IMR-90 (cell line): ENCODE results near the gene AFAP1L1.

ENCODE experiments used
- BHLHE40 ChIP-seq: fragments of 150-350 bp; IDR thresholded peaks from 2 replicates; pipeline ENCODE4 v1.6.1; 2016; ENCODE audit warnings: mild to moderate bottlenecking, low read depth, low read length
- CEBPB ChIP-seq: IDR thresholded peaks from 2 replicates; pipeline ENCODE4 v1.6.1; 2012; ENCODE audit warnings: low read depth, low read length, improper control_type of control experiment
- CHD1 ChIP-seq: IDR thresholded peaks from 2 replicates; pipeline ENCODE4 v1.6.1; 2012; ENCODE audit warnings: low read depth, low read length, improper control_type of control experiment
- FOS ChIP-seq: fragments of 150-350 bp; IDR thresholded peaks from 2 replicates; pipeline ENCODE4 v1.6.1; 2016; ENCODE audit warnings: low read depth, low read length
- MAZ ChIP-seq: IDR thresholded peaks from 2 replicates; pipeline ENCODE4 v1.6.1; 2012; ENCODE audit warnings: low read depth, mild to moderate bottlenecking, low read length, improper control_type of control experiment, moderate library complexity, borderline replicate concordance
- MXI1 ChIP-seq: IDR thresholded peaks from 2 replicates; pipeline ENCODE4 v1.6.1; 2012; ENCODE audit warnings: low read depth, mild to moderate bottlenecking, low read length, moderate library complexity, borderline replicate concordance
- POLR2A ChIP-seq: IDR thresholded peaks from 2 replicates; pipeline ENCODE4 v1.6.1; 2012; ENCODE audit warnings: mild to moderate bottlenecking, low read depth, low read length
- RAD21 ChIP-seq: IDR thresholded peaks from 2 replicates; pipeline ENCODE4 v1.6.1; 2012; ENCODE audit warnings: low read length, improper control_type of control experiment
- RFX5 ChIP-seq: IDR thresholded peaks from 2 replicates; pipeline ENCODE4 v1.8.0; 2012; ENCODE audit warnings: low read depth, mild to moderate bottlenecking, low read length, moderate library complexity
- SMC3 ChIP-seq: fragments of 150-350 bp; IDR thresholded peaks from 2 replicates; pipeline ENCODE4 v1.6.1; 2016; ENCODE audit warnings: low read depth, mild to moderate bottlenecking, antibody characterized with exemption, low read length, moderate library complexity
- TF ChIP-seq, protein P1 (sequence below): conservative IDR thresholded peaks from 2 replicates; pipeline ENCODE4 v1.5.1; 2012; ENCODE audit warnings: mild to moderate bottlenecking, low read depth, low read length, improper control_type of control experiment
- TF ChIP-seq, protein P2 (sequence below): fragments of 150-350 bp; IDR thresholded peaks from 2 replicates; pipeline ENCODE4 v1.6.1; 2017; ENCODE audit warnings: mild to moderate bottlenecking, antibody characterized with exemption, low read length, low read depth

DNA sequence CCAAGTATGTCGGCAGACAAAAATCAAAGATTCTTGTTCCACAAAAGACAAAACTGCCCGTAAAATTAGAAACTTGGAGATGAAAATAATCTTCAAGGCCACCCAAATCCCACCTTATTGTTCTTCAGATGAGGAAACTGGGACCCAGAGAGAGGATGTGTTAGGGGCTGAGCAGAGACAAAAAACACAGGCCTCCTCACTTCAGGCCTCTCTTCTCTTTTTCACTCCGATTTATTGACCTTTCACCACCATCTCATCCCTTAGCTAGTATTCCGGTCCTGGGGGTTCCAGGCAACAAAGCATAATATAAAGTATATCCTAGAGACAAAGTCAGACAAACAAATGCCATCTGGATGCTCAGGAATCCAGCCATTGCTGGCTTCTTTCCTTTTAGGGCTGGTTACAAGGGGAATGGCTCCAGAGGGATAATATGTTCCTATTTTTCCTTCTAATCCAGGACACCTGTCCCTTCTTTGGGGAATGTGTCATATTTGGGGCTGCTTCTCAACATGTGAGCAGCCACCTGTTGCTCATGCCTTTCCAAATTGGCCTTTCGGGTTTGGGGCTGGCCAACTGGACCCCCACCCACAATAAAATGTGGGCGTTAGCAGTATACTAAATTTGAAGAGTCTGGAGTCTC lies 42.2 kb upstream of the AFAP1L1 start:
- TF ChIP-seq CHD1, result no peak
- no peak for TF ChIP-seq RAD21
- TF ChIP-seq, protein P1, sequence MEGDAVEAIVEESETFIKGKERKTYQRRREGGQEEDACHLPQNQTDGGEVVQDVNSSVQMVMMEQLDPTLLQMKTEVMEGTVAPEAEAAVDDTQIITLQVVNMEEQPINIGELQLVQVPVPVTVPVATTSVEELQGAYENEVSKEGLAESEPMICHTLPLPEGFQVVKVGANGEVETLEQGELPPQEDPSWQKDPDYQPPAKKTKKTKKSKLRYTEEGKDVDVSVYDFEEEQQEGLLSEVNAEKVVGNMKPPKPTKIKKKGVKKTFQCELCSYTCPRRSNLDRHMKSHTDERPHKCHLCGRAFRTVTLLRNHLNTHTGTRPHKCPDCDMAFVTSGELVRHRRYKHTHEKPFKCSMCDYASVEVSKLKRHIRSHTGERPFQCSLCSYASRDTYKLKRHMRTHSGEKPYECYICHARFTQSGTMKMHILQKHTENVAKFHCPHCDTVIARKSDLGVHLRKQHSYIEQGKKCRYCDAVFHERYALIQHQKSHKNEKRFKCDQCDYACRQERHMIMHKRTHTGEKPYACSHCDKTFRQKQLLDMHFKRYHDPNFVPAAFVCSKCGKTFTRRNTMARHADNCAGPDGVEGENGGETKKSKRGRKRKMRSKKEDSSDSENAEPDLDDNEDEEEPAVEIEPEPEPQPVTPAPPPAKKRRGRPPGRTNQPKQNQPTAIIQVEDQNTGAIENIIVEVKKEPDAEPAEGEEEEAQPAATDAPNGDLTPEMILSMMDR, result no peak
- TF ChIP-seq, protein P2, sequence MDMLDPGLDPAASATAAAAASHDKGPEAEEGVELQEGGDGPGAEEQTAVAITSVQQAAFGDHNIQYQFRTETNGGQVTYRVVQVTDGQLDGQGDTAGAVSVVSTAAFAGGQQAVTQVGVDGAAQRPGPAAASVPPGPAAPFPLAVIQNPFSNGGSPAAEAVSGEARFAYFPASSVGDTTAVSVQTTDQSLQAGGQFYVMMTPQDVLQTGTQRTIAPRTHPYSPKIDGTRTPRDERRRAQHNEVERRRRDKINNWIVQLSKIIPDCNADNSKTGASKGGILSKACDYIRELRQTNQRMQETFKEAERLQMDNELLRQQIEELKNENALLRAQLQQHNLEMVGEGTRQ, result no peak
- no peak for TF ChIP-seq RFX5
- TF ChIP-seq BHLHE40, result no peak
- TF ChIP-seq POLR2A, result no peak
- no peak for TF ChIP-seq FOS
- TF ChIP-seq SMC3, result no peak
- TF ChIP-seq MAZ, result no peak
- no peak for TF ChIP-seq CEBPB
- no peak for TF ChIP-seq MXI1
